ENCODE measurements around the gene DIP2A.

DIP2A gene

DNA sequence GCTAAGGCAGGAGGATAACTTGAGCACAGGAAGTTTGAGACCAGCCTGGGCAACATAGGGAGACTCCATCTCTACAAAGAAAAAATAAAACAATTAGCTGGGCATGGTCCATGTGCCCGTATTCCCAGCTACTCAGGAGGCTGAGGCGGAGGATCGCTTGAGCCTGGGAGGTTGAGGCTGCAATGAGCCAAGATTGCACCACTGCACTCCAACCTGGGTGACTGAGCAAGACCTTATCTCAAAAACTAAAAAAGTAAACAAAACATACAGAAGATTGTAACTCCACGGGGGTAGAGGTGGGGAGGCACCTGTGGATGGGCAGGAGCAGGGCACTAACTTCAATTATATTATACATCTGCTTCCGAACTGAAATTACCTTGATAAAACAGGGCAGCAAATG is 141.6 kb downstream of the DIP2A start:
- no peak for DNase-seq

DNA sequence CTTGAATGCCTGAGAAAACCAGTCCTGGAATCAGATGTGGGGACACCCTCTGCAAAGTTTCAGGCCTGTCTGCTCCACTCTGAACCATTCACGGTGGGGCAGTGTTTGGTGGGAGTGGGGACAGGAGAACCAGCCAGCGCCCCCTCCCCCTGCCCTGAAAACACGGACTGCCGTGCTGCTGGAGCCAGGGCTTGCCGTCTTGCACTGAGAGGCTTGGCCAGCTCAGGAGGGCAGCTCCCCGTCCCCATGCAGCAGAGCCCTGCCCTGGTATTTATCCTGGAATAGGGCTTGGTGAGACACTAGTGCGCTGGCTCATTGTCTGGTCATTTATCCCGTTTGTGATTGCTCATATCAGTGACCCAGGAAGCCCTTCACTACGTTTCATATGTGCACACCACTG is 142.3 kb downstream of the DIP2A start:
- no peak for DNase-seq

DNA sequence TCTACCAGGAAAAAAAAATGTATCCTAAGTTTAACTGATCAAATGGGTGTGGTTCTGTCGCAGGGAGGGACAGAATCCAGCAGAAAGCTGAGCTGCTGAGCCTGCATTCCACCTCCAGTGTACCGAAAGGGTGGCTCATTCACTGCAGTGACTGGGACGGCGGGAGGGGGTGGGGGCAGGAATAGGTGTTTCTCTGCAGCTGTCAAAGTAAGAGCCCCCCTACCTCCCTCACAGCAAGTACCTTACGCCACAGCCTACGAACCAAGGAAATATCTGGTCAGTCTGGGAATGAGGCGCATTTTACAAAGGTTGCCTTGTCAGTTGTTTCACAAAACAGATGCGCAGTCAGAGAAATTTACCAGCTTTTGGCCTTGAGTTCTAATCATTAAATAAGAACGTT is 144.5 kb downstream of the DIP2A start:
- no peak for DNase-seq

- no peak for DNase-seq
Measured at GRCh38 chr21:46604329-46604974, 145.8 kb downstream of the DIP2A start.

DNA sequence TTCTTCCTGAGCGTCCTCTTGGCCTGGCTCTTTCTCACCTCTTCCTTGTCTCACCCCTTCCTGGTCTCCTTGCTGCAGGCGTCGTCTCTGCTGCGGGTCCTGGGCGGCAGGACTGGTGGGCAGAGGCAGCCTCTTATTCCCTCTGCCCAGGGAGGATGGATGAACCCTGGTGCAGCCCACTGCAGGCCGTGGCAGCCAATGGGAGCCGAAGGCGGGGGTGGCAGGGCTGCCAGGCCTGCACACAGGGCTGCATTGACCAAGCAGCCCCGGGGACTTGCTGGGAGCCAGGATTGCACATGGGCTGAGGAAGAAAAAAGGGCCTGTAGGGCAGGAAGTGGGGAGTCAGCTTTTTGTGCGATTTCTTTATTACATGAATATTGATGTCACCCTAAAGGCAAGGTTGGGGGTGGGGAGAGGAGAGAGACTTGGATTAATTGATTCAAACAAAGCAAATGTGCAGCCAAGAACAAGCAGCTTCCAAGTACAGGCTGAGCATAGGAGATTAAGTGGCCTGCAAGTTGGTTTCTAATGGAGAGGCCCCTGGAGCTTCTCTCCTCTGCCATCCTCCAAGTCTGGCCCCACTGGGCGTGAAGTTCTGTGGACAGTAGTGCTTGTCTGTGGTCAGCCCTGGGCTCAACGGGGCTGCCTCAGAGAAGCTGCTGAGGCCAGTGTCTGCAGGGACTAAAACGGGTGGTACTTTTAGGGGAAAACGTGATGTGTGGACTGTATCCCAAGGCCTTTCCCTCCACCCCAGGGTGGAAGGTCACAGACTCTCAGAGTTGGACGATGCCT is 146.5 kb downstream of the DIP2A start, which contains the start of gene S100B:
Gene S100B (minus strand): TSS at position 108 of the 792 bp plus-strand sequence. CDS start 2,667 bp downstream, outside the sequence.
- DNase-seq: no peak

- peak; percentile 24 for DNase-seq
Measured at GRCh38 chr21:46605767-46606426, 147.2 kb downstream of the DIP2A start.

GRCh38 chr21:46606427-46606813 is 147.7 kb downstream of the DIP2A start:
- DNase-seq: no peak

- no peak for DNase-seq
Measured at GRCh38 chr21:46607636-46608035, 148.9 kb downstream of the DIP2A start.

DNA sequence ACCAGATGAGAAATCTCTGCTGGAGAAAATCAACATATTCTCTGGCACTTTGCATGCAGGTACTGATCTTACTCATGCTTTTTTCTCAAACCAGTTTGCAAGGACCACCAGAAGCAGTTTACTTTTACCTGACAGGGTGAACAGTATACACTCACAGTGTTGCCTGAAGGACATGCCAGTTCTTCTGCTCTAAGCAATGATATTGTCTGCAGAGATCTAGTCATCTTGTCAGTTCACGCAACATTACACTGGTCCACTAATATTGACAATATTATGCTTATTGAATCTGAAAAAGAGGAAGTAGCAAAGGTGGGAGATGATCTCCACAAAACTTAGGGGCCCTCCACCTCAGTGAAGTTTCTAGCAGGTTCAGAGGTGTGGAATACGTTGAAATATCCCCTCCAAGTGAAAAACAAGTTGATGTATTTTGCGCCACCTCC is 150.0 kb downstream of the DIP2A start:
- DNase-seq: no peak

GRCh38 chr21:46610018-46610701 is 151.5 kb downstream of the DIP2A start:
- no peak for DNase-seq

- DNase-seq: no peak
Measured at GRCh38 chr21:46613391-46613790, 154.7 kb downstream of the DIP2A start.

GRCh38 chr21:46616050-46616449 is 157.4 kb downstream of the DIP2A start:
- DNase-seq: no peak

DNA sequence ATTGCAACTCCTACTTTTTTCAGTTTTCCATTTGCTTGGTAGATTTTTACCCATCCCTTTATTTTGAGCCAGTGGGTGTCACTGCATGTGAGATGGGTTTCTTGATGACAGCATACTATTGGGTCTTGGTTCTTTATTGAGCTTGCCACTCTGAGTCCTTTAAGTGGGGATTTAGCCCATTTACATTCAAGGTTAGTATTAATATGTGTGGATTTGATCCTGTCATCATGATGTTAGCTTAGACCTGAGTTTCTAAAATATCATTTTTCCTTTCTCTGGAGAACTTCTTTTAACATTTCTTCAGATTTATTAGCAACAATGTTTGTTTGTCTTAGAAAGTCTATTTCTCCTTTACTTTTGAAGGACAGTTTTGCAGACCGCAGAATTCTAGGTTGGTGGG is 158.0 kb downstream of the DIP2A start:
- no peak for DNase-seq

- no peak for DNase-seq
Measured at GRCh38 chr21:46617267-46618051, 158.8 kb downstream of the DIP2A start.

DNA sequence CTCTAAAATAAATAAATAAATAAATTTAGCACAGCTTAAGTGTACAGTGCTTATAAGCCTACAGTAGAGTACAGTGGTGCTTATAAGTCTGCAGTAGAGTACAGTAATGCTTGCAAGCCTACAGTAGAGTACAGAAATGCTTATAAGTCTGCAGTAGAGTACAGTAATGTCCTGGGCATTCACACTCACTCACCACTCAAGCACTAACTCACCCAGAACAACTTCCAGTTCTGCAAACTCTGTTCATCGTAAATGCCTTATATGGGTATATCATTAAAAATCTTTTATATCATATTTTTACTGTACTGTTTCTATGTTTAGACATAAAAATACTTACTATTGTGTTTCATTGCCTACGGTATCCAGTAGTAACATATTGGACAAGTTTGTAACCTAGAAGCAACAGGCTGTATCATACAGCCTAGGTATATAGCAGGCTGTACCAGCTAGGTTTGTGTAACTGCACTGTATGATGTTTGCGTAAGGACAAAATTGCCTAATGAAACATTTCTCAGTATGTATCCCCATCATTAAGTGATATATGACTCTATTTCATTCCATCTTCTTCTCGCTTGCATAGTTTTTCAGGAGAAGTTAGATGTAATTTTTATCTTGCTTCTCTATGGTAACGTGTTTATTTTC is 160.2 kb downstream of the DIP2A start:
- no peak for DNase-seq

All from stimulated activated CD4-positive, alpha-beta T cell treated with anti-CD3 and anti-CD28 coated beads, Interleukin-4, amount 100 ng/mL, for 24 hours (primary cell).